HepG2 (cell line): Measurements from ENCODE around the gene NFKBIA. TPM values are rescaled to one million over a fixed set of nuclear protein-coding genes. Genes with fewer than 3 reads are reported as not detected.
A peak's percentile ranks its signal among the peaks of the same experiment; 100 is the strongest.

Experiments used
- PATZ1 ChIP-seq: sonication (generic); formaldehyde crosslinking; IDR thresholded peaks from 2 replicates; pipeline ENCODE4 v1.4.0; 2020; ENCODE audit warnings: missing genetic modification reagents
- THRA ChIP-seq: sonication (generic); formaldehyde crosslinking; IDR thresholded peaks from 2 replicates; pipeline ENCODE4 v1.4.0; 2020; ENCODE audit warnings: missing genetic modification reagents, borderline replicate concordance
- ZBTB38 ChIP-seq: sonication (generic); formaldehyde crosslinking; IDR thresholded peaks from 2 replicates; pipeline ENCODE4 v1.5.1; 2020; ENCODE audit warnings: mild to moderate bottlenecking, missing genetic modification reagents
- ZFP82 ChIP-seq: sonication (generic); formaldehyde crosslinking; IDR thresholded peaks from 2 replicates; pipeline ENCODE4 v1.5.1; 2020; ENCODE audit warnings: mild to moderate bottlenecking, missing genetic modification reagents, borderline replicate concordance
- ZMAT3 ChIP-seq: sonication (generic); formaldehyde crosslinking; conservative IDR thresholded peaks from 2 replicates; pipeline ENCODE4 v1.7.0; 2021; ENCODE audit warnings: missing genetic modification reagents
- ZNF564 ChIP-seq: sonication (generic); formaldehyde crosslinking; IDR thresholded peaks from 2 replicates; pipeline ENCODE4 v1.8.1; 2023; ENCODE audit warnings: mild to moderate bottlenecking, missing genetic modification reagents
- ZNF629 ChIP-seq: sonication (generic); formaldehyde crosslinking; conservative IDR thresholded peaks from 2 replicates; pipeline ENCODE4 v1.5.0; 2020; ENCODE audit warnings: missing genetic modification reagents
- ZNF687 ChIP-seq: sonication (generic); formaldehyde crosslinking; IDR thresholded peaks from 2 replicates; pipeline ENCODE4 v1.5.1; 2020; ENCODE audit warnings: mild to moderate bottlenecking, missing genetic modification reagents, moderate library complexity
- polyA plus RNA-seq, 8 experiments: library from polyadenylated mRNA; depleted of rRNA in 3 of 8; stranded (reverse) in 7 of 8; unstranded in 1 of 8; fragments of >200 nt; fragmentation: Illumina TruSeq in 4 of 8; extraction: Trizol in 4 of 8; gene quantifications; 2 replicates each; pipeline versions ENCODE4 v1.2.1 to v1.2.3, GENCODE V29; 2011 to 2016; ENCODE audit warnings: low read depth in 4 of 8, missing spikeins in 1 of 8, mixed read lengths in 1 of 8; ENCODE audit not compliant: insufficient read depth in 1 of 8
- total RNA-seq, 5 experiments: library from RNA; depleted of rRNA; stranded (reverse); fragments of >200 nt; fragmentation: Illumina TruSeq; extraction: Trizol; gene quantifications; 2 replicates each; pipeline ENCODE4 v1.2.3, GENCODE V29; 2016; ENCODE audit warnings: low read depth in 1 of 5
- TF ChIP-seq, protein P1 (sequence below): IDR thresholded peaks from 2 replicates; pipeline ENCODE4 v1.6.1; 2016; ENCODE audit warnings: missing biosample characterization, missing genetic modification reagents, low read depth
- TF ChIP-seq, protein P2 (sequence below): sonication (generic); formaldehyde crosslinking; IDR thresholded peaks from 2 replicates; pipeline ENCODE4 v1.5.1; 2020; ENCODE audit warnings: mild to moderate bottlenecking, missing genetic modification reagents, borderline replicate concordance

The NFKBIA gene
- total and polyA plus RNA-seq, 2 of the 13 experiments (the other 11 are each of a cell fraction or from before 2014, with no cell fraction given): 197 to 319 TPM

GRCh38 chr14:35369701-35370191, 34.8 kb downstream of the NFKBIA start (continued):
- TF ChIP-seq ZBTB38 (CRISPR knock-in tag) (peak; percentile 52; the same call in 1 of the 2 replicates), ZNF687 (CRISPR knock-in tag) (0 out of 2 replicates have a peak, but pooled peaks have one; percentile 39), ZNF629 (CRISPR knock-in tag) (no peak), ZNF564 (CRISPR knock-in tag) (no peak), ZFP82 (CRISPR knock-in tag) (no peak), PATZ1 (CRISPR knock-in tag) (no peak), ZMAT3 (CRISPR knock-in tag) (no peak), THRA (CRISPR knock-in tag) (no peak)
- TF ChIP-seq, protein P1, sequence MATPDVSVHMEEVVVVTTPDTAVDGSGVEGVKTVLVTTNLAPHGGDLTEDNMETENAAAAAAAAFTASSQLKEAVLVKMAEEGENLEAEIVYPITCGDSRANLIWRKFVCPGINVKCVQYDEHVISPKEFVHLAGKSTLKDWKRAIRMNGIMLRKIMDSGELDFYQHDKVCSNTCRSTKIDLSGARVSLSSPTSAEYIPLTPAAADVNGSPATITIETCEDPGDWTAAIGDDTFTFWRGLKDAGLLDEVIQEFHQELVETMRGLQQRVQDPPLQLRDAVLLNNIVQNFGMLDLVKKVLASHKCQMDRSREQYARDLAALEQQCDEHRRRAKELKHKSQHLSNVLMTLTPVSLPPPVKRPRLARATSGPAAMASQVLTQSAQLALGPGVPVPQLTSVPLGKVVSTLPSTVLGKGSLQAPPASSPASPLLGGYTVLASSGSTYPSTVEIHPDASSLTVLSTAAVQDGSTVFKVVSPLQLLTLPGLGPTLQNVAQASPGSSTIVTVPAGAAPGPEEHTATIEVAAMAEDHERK (CRISPR knock-in tag): no peak
- TF ChIP-seq, protein P2, sequence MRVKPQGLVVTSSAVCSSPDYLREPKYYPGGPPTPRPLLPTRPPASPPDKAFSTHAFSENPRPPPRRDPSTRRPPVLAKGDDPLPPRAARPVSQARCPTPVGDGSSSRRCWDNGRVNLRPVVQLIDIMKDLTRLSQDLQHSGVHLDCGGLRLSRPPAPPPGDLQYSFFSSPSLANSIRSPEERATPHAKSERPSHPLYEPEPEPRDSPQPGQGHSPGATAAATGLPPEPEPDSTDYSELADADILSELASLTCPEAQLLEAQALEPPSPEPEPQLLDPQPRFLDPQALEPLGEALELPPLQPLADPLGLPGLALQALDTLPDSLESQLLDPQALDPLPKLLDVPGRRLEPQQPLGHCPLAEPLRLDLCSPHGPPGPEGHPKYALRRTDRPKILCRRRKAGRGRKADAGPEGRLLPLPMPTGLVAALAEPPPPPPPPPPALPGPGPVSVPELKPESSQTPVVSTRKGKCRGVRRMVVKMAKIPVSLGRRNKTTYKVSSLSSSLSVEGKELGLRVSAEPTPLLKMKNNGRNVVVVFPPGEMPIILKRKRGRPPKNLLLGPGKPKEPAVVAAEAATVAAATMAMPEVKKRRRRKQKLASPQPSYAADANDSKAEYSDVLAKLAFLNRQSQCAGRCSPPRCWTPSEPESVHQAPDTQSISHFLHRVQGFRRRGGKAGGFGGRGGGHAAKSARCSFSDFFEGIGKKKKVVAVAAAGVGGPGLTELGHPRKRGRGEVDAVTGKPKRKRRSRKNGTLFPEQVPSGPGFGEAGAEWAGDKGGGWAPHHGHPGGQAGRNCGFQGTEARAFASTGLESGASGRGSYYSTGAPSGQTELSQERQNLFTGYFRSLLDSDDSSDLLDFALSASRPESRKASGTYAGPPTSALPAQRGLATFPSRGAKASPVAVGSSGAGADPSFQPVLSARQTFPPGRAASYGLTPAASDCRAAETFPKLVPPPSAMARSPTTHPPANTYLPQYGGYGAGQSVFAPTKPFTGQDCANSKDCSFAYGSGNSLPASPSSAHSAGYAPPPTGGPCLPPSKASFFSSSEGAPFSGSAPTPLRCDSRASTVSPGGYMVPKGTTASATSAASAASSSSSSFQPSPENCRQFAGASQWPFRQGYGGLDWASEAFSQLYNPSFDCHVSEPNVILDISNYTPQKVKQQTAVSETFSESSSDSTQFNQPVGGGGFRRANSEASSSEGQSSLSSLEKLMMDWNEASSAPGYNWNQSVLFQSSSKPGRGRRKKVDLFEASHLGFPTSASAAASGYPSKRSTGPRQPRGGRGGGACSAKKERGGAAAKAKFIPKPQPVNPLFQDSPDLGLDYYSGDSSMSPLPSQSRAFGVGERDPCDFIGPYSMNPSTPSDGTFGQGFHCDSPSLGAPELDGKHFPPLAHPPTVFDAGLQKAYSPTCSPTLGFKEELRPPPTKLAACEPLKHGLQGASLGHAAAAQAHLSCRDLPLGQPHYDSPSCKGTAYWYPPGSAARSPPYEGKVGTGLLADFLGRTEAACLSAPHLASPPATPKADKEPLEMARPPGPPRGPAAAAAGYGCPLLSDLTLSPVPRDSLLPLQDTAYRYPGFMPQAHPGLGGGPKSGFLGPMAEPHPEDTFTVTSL (CRISPR knock-in tag): no peak
